ENCODE results near the gene CREBRF.

CREBRF gene

DNA sequence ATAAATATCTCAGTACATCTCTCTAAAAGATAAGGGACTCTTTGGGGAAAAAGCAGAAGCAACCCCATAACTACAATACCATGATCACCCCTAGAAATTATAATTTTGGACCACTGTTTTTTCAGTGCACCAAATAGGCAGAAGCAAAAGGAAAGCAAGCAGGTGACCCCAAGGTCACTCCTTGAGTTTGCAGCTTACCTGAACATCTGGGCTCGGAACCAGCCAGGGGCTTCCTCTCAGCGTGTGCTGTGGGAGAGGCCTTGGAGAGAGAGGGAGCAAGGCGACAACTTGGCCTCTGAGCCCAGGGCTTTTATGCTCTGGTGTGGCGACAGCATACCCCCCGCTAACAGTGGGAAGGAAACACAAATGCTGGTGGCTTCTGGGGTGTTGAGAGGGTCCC is 105.0 kb downstream of the CREBRF start:
- Histone ChIP-seq H3K9ac (ENCODE audit: low read length in 5 of 5) (no peak overlapping the region), H3K27ac (ENCODE audit: low read depth, low read length) (no peak overlapping the region), H3K9me3 (ENCODE audit: control insufficient read depth in 5 of 5, low read length in 5 of 5) (no peaks in the 10 kb centered on the region), H3K27me3 (ENCODE audit: control insufficient read depth in 5 of 5, insufficient read depth in 4 of 5, low read length in 5 of 5) (no peaks in the 10 kb centered on the region), H3K36me3 (ENCODE audit: control insufficient read depth in 5 of 5, insufficient read depth in 5 of 5, low read length in 5 of 5) (peaks cover 6 to 74% (median 58%) of the 10 kb centered on the region in 5 donors), H3K4me3 (ENCODE audit: low read depth in 1 of 5, low read length in 5 of 5) (no peak overlapping the region), H3K4me1 (ENCODE audit: control insufficient read depth in 5 of 5, insufficient read depth in 5 of 5, low read length in 5 of 5) (no peaks in the 10 kb centered on the region)

DNA sequence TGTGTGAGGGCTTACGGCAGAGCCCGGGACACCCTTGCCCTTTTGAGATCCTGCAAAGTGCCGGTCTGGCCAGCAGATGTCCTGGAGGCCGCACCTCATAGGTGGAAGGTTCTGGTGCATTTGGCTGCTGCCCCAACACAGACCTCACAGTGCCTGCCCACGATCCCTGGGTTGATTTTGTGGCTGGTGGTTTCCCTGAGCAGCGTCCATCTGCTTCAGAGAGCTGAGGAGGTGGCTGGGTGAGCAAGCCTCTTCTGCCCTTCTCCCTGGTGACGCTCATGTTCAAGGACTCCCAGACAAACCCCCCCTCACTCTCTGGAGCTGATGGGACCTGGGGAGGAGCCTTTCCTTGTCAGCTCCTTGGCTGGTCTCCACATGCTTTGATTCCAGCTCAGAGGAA is 107.1 kb downstream of the CREBRF start:
- no peaks in the 10 kb centered on the region for H3K4me1 ChIP-seq (ENCODE audit: control insufficient read depth in 5 of 5, insufficient read depth in 5 of 5, low read length in 5 of 5)
- H3K9ac ChIP-seq (ENCODE audit: low read length in 5 of 5), result no peak overlapping the region
- no peaks in the 10 kb centered on the region for H3K27me3 ChIP-seq (ENCODE audit: control insufficient read depth in 5 of 5, insufficient read depth in 4 of 5, low read length in 5 of 5)
- no peak overlapping the region for H3K27ac ChIP-seq (ENCODE audit: low read depth, low read length)
- H3K36me3 ChIP-seq (ENCODE audit: control insufficient read depth in 5 of 5, insufficient read depth in 5 of 5, low read length in 5 of 5), result peaks cover 6 to 62% (median 46%) of the 10 kb centered on the region in 5 donors
- H3K9me3 ChIP-seq (ENCODE audit: control insufficient read depth in 5 of 5, low read length in 5 of 5), result no peaks in the 10 kb centered on the region
- no peak overlapping the region for H3K4me3 ChIP-seq (ENCODE audit: low read depth in 1 of 5, low read length in 5 of 5)

DNA sequence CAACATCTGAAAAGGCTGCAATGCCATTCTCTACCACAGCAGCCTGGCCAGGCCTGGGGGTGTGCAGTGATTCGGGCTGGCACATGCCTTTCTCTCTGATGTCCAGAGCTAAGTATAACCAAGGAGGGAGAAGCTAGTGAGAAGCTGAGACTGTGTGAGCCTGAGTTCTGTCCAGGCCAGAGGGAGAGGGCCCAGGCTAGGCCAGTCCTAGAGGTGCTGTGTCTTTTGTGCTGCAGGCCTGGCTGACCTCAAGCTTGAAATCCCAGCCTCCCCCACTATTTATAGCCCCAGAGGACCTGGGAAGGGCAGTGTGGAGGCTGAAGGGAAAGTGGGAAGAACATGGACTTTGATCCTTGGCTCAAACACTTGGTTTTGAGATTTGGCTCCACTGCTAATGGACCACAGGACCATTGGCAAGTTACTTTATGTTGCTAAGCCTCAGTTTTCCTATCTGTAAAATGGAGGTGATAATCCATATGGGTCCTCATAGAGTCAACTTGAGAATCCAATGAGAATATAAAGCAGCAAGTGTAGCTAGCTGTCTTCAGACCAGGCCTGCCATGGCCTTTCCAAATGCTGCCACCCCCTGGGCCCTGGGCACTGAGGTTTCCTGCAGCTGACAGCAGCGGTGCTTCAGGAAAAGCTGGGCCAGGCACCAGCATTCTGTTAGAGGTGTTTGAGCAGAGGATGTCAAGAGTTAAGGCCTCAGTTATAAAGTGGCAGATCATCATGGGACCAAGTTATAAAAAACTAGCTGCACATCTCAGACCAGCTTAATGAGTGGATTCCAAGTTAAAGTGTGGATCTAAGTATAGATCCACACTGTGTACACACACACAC is 109.2 kb downstream of the CREBRF start:
- no peak overlapping the region for H3K4me3 ChIP-seq (ENCODE audit: low read depth in 1 of 5, low read length in 5 of 5)
- H3K36me3 ChIP-seq (ENCODE audit: control insufficient read depth in 5 of 5, insufficient read depth in 5 of 5, low read length in 5 of 5), result peaks cover 0 to 43% (median 31%) of the 10 kb centered on the region in 5 donors
- no peak overlapping the region for H3K27ac ChIP-seq (ENCODE audit: low read depth, low read length)
- H3K4me1 ChIP-seq (ENCODE audit: control insufficient read depth in 5 of 5, insufficient read depth in 5 of 5, low read length in 5 of 5), result no peaks in the 10 kb centered on the region
- no peaks in the 10 kb centered on the region for H3K27me3 ChIP-seq (ENCODE audit: control insufficient read depth in 5 of 5, insufficient read depth in 4 of 5, low read length in 5 of 5)
- no peak overlapping the region for H3K9ac ChIP-seq (ENCODE audit: low read length in 5 of 5)
- no peaks in the 10 kb centered on the region for H3K9me3 ChIP-seq (ENCODE audit: control insufficient read depth in 5 of 5, low read length in 5 of 5)

DNA sequence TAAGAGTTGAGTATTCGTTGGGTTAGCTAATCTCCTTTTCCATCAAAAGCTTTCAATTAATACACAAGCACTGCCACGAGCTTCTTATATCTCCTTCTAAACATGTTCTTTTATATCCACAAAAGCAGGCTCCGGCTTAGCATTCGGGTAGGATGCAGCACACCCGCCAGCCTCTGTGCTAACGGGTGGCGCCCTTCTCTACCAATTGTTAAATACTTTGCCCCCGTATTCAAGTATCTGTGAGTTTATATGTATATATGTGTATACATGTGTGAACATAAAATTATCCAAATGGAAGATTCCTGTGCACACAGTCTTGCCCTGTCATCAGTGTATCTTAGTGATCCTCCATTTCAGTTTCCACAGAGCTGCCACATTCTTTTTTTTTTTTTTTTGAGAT is 116.0 kb downstream of the CREBRF start:
- Histone ChIP-seq H3K9me3 (ENCODE audit: control insufficient read depth in 5 of 5, low read length in 5 of 5) (peaks cover 0 to 3% (median 0%) of the 10 kb centered on the region in 5 donors), H3K4me1 (ENCODE audit: control insufficient read depth in 5 of 5, insufficient read depth in 5 of 5, low read length in 5 of 5) (no peaks in the 10 kb centered on the region), H3K4me3 (ENCODE audit: low read depth in 1 of 5, low read length in 5 of 5) (no peak overlapping the region), H3K27me3 (ENCODE audit: control insufficient read depth in 5 of 5, insufficient read depth in 4 of 5, low read length in 5 of 5) (peaks cover 0 to 7% (median 0%) of the 10 kb centered on the region in 5 donors), H3K27ac (ENCODE audit: low read depth, low read length) (no peak overlapping the region), H3K9ac (ENCODE audit: low read length in 5 of 5) (no peak overlapping the region), H3K36me3 (ENCODE audit: control insufficient read depth in 5 of 5, insufficient read depth in 5 of 5, low read length in 5 of 5) (no peaks in the 10 kb centered on the region)

DNA sequence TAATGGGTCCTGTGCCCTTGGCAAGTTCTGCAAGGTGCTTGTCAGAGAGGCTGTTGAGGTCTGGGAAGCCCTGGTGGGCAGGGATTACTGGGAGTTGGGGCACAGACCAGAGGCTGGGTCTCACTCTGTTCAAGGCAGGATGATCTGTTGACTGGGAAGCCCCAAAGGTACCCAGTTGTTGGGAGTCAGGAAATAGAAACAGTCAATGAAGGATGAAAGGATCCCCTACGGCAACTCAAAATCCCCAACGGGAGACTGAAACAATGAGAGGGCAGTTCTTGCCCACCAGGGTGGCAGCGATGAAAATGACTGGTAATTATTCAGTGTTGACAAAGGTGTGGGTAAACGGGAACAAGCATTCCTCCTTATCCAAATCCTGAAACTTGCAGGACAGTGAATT is 119.4 kb downstream of the CREBRF start:
- no peaks in the 10 kb centered on the region for H3K36me3 ChIP-seq (ENCODE audit: control insufficient read depth in 5 of 5, insufficient read depth in 5 of 5, low read length in 5 of 5)

DNA sequence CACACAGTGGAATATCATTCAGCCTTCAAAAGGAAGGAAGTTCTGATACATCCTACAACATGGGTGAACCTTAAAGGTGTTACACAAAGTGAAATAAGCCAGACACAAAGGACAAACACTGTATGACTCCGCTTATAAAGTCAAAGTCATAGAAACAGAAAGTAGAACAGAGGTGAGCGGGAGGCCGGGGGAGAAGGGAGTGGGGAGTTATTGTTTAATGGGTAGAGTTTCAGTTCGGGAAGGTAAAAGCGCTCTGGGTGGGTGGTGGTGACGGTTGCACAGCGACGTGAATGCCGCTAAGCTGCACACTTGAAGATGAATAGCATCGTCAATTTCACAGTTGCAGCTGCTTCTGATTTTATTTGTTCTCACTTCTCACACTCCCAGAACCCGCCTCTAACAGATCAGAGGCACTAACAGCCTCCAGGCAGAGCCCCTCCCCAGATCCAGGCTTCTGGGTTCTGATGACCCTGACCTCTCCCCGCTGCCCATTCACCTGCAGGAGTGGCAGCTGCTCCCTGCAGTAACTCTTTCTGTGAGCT is 122.3 kb downstream of the CREBRF start:
- no peak overlapping the region for H3K9ac ChIP-seq (ENCODE audit: low read length in 5 of 5)
- H3K4me3 ChIP-seq (ENCODE audit: low read depth in 1 of 5, low read length in 5 of 5), result no peak overlapping the region
- H3K4me1 ChIP-seq (ENCODE audit: control insufficient read depth in 5 of 5, insufficient read depth in 5 of 5, low read length in 5 of 5), result no peaks in the 10 kb centered on the region
- H3K36me3 ChIP-seq (ENCODE audit: control insufficient read depth in 5 of 5, insufficient read depth in 5 of 5, low read length in 5 of 5), result no peaks in the 10 kb centered on the region
- H3K27me3 ChIP-seq (ENCODE audit: control insufficient read depth in 5 of 5, insufficient read depth in 4 of 5, low read length in 5 of 5), result peaks cover 0 to 7% (median 0%) of the 10 kb centered on the region in 5 donors
- peaks cover 0 to 11% (median 9%) of the 10 kb centered on the region in 5 donors for H3K9me3 ChIP-seq (ENCODE audit: control insufficient read depth in 5 of 5, low read length in 5 of 5)
- H3K27ac ChIP-seq (ENCODE audit: low read depth, low read length), result no peak overlapping the region

More for the DNA sequence above, 119.4 kb downstream of the CREBRF start:
- Histone ChIP-seq H3K27ac (ENCODE audit: low read depth, low read length) (no peak overlapping the region), H3K27me3 (ENCODE audit: control insufficient read depth in 5 of 5, insufficient read depth in 4 of 5, low read length in 5 of 5) (peaks cover 0 to 7% (median 0%) of the 10 kb centered on the region in 5 donors), H3K9me3 (ENCODE audit: control insufficient read depth in 5 of 5, low read length in 5 of 5) (peaks cover 0 to 12% (median 9%) of the 10 kb centered on the region in 5 donors), H3K4me1 (ENCODE audit: control insufficient read depth in 5 of 5, insufficient read depth in 5 of 5, low read length in 5 of 5) (no peaks in the 10 kb centered on the region), H3K9ac (ENCODE audit: low read length in 5 of 5) (no peak overlapping the region), H3K4me3 (ENCODE audit: low read depth in 1 of 5, low read length in 5 of 5) (no peak overlapping the region)

DNA sequence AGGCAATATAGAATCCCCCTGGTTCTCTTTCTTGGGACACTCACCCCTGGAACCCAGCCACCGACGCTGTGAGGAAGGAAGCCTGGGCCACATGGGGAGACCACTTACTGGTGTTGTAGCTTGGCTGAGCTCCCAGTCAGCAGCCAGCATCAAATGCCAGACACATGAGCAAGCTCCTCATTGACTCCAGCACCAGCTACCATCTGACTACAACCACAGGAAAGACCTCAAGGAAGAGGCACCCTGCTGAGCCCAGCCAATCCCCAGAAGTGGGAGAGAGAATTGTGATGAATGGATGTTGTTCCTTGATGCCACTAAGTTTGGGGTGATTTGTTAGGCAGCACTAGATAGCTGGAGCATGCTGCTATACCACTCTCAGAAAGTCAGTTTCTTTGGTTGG is 124.2 kb downstream of the CREBRF start:
- H3K36me3 ChIP-seq (ENCODE audit: control insufficient read depth in 5 of 5, insufficient read depth in 5 of 5, low read length in 5 of 5), result no peaks in the 10 kb centered on the region
- peaks cover 0 to 11% (median 9%) of the 10 kb centered on the region in 5 donors for H3K9me3 ChIP-seq (ENCODE audit: control insufficient read depth in 5 of 5, low read length in 5 of 5)
- H3K27ac ChIP-seq (ENCODE audit: low read depth, low read length), result no peak overlapping the region
- H3K27me3 ChIP-seq (ENCODE audit: control insufficient read depth in 5 of 5, insufficient read depth in 4 of 5, low read length in 5 of 5), result peaks cover 0 to 4% (median 0%) of the 10 kb centered on the region in 5 donors
- H3K9ac ChIP-seq (ENCODE audit: low read length in 5 of 5), result no peak overlapping the region
- H3K4me1 ChIP-seq (ENCODE audit: control insufficient read depth in 5 of 5, insufficient read depth in 5 of 5, low read length in 5 of 5), result no peaks in the 10 kb centered on the region
- H3K4me3 ChIP-seq (ENCODE audit: low read depth in 1 of 5, low read length in 5 of 5), result no peak overlapping the region

DNA sequence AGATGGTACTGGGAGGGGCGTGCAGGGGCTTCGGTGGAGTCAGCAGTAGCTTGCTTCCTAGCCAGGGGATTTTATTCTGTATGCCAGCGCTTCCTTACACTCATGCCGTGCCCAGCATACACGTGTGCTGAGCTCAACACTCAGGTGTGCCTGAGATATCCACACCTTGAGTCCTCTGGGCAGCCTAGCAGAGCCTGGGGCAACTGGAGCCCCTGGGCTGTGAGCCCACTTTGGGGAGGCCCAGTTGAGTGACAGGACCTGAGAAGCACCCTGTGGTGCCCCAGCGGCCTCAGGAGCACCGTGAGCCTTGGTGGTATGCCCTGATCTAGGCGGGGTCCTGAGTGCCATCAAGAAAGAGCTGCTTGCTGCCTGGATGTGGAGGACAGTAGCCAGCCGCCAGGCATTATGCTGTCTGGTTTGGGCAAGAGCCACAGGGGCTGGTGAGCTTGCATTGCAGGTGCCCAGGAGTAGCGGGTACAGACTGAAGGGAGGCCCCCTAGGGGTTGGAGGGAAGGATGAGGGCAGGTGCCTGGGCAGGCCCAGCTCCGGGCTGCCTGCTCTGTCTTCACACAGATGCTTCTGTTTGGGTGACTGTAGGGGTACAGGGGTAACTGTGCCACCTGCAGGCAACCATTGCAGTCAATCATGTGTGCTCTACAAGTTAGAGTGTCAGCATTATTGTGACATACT is 131.0 kb downstream of the CREBRF start:
- Histone ChIP-seq H3K27ac (ENCODE audit: low read depth, low read length) (no peak overlapping the region), H3K27me3 (ENCODE audit: control insufficient read depth in 5 of 5, insufficient read depth in 4 of 5, low read length in 5 of 5) (peaks cover 0 to 3% (median 0%) of the 10 kb centered on the region in 5 donors), H3K4me3 (ENCODE audit: low read depth in 1 of 5, low read length in 5 of 5) (no peak overlapping the region), H3K4me1 (ENCODE audit: control insufficient read depth in 5 of 5, insufficient read depth in 5 of 5, low read length in 5 of 5) (no peaks in the 10 kb centered on the region), H3K36me3 (ENCODE audit: control insufficient read depth in 5 of 5, insufficient read depth in 5 of 5, low read length in 5 of 5) (no peaks in the 10 kb centered on the region), H3K9me3 (ENCODE audit: control insufficient read depth in 5 of 5, low read length in 5 of 5) (no peaks in the 10 kb centered on the region), H3K9ac (ENCODE audit: low read length in 5 of 5) (no peak overlapping the region)

DNA sequence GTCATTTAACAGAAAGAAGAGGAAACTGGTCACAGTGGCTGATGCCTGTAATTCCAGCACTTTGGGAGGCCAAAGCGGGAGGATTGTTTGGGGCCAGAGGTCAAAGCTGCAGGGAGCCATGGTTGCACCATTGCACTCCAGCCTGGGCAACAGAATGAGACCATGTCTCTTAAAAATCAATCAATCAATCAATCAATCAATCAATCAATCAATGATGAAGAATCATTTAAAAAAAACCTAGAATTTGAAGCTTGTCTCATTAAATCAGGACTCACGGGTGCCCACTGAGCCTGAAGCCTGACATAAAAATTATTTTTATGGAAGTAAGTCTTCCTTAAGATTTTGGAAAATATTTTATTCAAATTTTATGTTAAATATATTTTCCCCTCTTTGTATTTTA is 132.1 kb downstream of the CREBRF start:
- H3K4me1 ChIP-seq (ENCODE audit: control insufficient read depth in 5 of 5, insufficient read depth in 5 of 5, low read length in 5 of 5), result no peaks in the 10 kb centered on the region
- no peaks in the 10 kb centered on the region for H3K36me3 ChIP-seq (ENCODE audit: control insufficient read depth in 5 of 5, insufficient read depth in 5 of 5, low read length in 5 of 5)
- H3K27me3 ChIP-seq (ENCODE audit: control insufficient read depth in 5 of 5, insufficient read depth in 4 of 5, low read length in 5 of 5), result peaks cover 0 to 3% (median 0%) of the 10 kb centered on the region in 5 donors
- no peak overlapping the region for H3K4me3 ChIP-seq (ENCODE audit: low read depth in 1 of 5, low read length in 5 of 5)
- no peak overlapping the region for H3K27ac ChIP-seq (ENCODE audit: low read depth, low read length)
- H3K9ac ChIP-seq (ENCODE audit: low read length in 5 of 5), result no peak overlapping the region
- H3K9me3 ChIP-seq (ENCODE audit: control insufficient read depth in 5 of 5, low read length in 5 of 5), result no peaks in the 10 kb centered on the region

Measured in subcutaneous abdominal adipose tissue (tissue), 5 donors.